C4-2B (cell line): ENCODE measurements around the gene CERS5.

Experiments used
- CTCF ChIP-seq: fragments of 450-650 bp; conservative IDR thresholded peaks from 2 replicates; pipeline ENCODE4 v1.5.1; 2017; ENCODE audit warnings: mild to moderate bottlenecking
- ZFX ChIP-seq: fragments of 450-650 bp; IDR thresholded peaks from 2 replicates; pipeline ENCODE4 v1.6.1; 2017

- TF ChIP-seq CTCF: no peak
- TF ChIP-seq ZFX: no peak
These were observed 46.3 kb upstream of the CERS5 start for GRCh38 chr12:50213439-50213838.
